ENCODE data around the gene SLAMF7.
"Not testable (repeated sequence)": the region's sequence is repeated elsewhere in the genome, so short reads cannot be mapped to it uniquely, and the experiment has no call there.

SLAMF7 gene

GRCh38 chr1:160778976-160779375 is 39.9 kb downstream of the SLAMF7 start:
- DNase-seq: no peak

- DNase-seq: peak; percentile 46
Measured at GRCh38 chr1:160779626-160780397, 40.8 kb downstream of the SLAMF7 start.

- DNase-seq: no peak
Measured at GRCh38 chr1:160780398-160780755, 41.3 kb downstream of the SLAMF7 start.

GRCh38 chr1:160781186-160781766 is 42.2 kb downstream of the SLAMF7 start:
- no peak for DNase-seq

- no peak for DNase-seq
Measured at GRCh38 chr1:160781914-160782689, 43.1 kb downstream of the SLAMF7 start.

- DNase-seq: not testable (repeated sequence)
Measured at GRCh38 chr1:160782988-160783765, 44.1 kb downstream of the SLAMF7 start.

- DNase-seq: no peak
Measured at GRCh38 chr1:160789051-160789701, 50.1 kb downstream of the SLAMF7 start.

GRCh38 chr1:160789702-160790611 is 50.9 kb downstream of the SLAMF7 start:
- no peak for DNase-seq

- DNase-seq: no peak
Measured at GRCh38 chr1:160794376-160794775, 55.3 kb downstream of the SLAMF7 start.

- DNase-seq: peak; percentile 71
Measured at GRCh38 chr1:160795951-160796383, 56.9 kb downstream of the SLAMF7 start, which contains the start of gene LY9. LY9 (plus strand) TSS chr1:160796174; CDS start chr1:160796188, 14 bp downstream.

GRCh38 chr1:160797271-160797709 is 58.2 kb downstream of the SLAMF7 start:
- no peak for DNase-seq

GRCh38 chr1:160797861-160798273 is 58.8 kb downstream of the SLAMF7 start:
- peak; percentile 56 for DNase-seq

- no peak for DNase-seq
Measured at GRCh38 chr1:160798439-160798838, 59.4 kb downstream of the SLAMF7 start.

- DNase-seq: no peak
Measured at GRCh38 chr1:160799641-160800040, 60.6 kb downstream of the SLAMF7 start.

- no peak for DNase-seq
Measured at GRCh38 chr1:160800142-160800541, 61.1 kb downstream of the SLAMF7 start.

- no peak for DNase-seq
Measured at GRCh38 chr1:160800645-160801408, 61.8 kb downstream of the SLAMF7 start.

GRCh38 chr1:160801836-160802580 is 63.0 kb downstream of the SLAMF7 start:
- DNase-seq: no peak

All from activated CD4-positive, alpha-beta T cell treated with anti-CD3 and anti-CD28 coated beads, Interleukin-2, amount 50 U/mL, for 1 hour (primary cell).